ENCODE measurements around the gene TRANK1.
"Not testable (repeated sequence)": the region's sequence is repeated elsewhere in the genome, so short reads cannot be mapped to it uniquely, and the experiment has no call there.

Gene TRANK1

DNA sequence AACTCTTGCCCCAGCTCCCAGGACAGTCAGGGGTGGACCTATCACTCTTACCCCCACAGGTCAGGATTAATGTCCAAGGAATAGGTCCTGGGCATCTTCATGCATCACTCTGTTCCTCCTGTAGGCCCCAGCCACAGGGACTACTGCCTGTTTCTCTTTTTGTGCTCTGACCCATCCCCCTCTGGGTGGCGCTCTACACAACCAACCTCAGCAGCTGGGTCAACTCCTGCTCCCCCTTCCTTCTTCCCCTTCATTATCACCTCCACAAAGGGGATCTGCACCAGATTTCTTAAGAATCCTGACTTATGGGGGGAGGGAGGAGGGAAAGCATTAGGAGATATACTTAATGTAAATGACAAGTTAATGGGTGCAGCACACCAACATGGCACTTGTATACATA lies 12.2 kb upstream of the TRANK1 start:
- no peak overlapping the region for H3K27ac ChIP-seq (replicated peaks)
- DNase-seq (ENCODE audit: low read depth in 1 of 2, low spot score in 1 of 2), result no peak
- H3K27me3 ChIP-seq (ENCODE audit: insufficient read depth, poor library complexity, severe bottlenecking), result no peaks in the 10 kb centered on the region
- no peak overlapping the region for H3K4me3 ChIP-seq (replicated peaks; ENCODE audit: insufficient read depth, low read length)
- TF ChIP-seq CTCF (IDR thresholded peaks at IDR 0.05; ENCODE audit: insufficient read depth, low read length), result peak; percentile 0
- TF ChIP-seq, protein P1, sequence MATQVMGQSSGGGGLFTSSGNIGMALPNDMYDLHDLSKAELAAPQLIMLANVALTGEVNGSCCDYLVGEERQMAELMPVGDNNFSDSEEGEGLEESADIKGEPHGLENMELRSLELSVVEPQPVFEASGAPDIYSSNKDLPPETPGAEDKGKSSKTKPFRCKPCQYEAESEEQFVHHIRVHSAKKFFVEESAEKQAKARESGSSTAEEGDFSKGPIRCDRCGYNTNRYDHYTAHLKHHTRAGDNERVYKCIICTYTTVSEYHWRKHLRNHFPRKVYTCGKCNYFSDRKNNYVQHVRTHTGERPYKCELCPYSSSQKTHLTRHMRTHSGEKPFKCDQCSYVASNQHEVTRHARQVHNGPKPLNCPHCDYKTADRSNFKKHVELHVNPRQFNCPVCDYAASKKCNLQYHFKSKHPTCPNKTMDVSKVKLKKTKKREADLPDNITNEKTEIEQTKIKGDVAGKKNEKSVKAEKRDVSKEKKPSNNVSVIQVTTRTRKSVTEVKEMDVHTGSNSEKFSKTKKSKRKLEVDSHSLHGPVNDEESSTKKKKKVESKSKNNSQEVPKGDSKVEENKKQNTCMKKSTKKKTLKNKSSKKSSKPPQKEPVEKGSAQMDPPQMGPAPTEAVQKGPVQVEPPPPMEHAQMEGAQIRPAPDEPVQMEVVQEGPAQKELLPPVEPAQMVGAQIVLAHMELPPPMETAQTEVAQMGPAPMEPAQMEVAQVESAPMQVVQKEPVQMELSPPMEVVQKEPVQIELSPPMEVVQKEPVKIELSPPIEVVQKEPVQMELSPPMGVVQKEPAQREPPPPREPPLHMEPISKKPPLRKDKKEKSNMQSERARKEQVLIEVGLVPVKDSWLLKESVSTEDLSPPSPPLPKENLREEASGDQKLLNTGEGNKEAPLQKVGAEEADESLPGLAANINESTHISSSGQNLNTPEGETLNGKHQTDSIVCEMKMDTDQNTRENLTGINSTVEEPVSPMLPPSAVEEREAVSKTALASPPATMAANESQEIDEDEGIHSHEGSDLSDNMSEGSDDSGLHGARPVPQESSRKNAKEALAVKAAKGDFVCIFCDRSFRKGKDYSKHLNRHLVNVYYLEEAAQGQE (IDR thresholded peaks at IDR 0.05; ENCODE audit: insufficient replicate concordance, low read depth), result no peak

GRCh38 chr3:36956155-36956554 lies 11.3 kb upstream of the TRANK1 start:
- no peak overlapping the region for H3K27ac ChIP-seq (replicated peaks)
- no peak for TF ChIP-seq SPI1 (IDR thresholded peaks at IDR 0.05; ENCODE audit: borderline replicate concordance, low read depth)
- TF ChIP-seq GABPA (IDR thresholded peaks at IDR 0.05; ENCODE audit: low read depth), result no peak
- TF ChIP-seq CTCF (IDR thresholded peaks at IDR 0.05; ENCODE audit: insufficient read depth, low read length), result no peak
- no peak for TF ChIP-seq POLR2AphosphoS5 (IDR thresholded peaks at IDR 0.05; ENCODE audit: low read depth)
- TF ChIP-seq, protein P1 (IDR thresholded peaks at IDR 0.05; ENCODE audit: insufficient replicate concordance, low read depth), result no peak
- no peak overlapping the region for H3K4me3 ChIP-seq (replicated peaks; ENCODE audit: insufficient read depth, low read length)
- no peak for DNase-seq (ENCODE audit: low read depth in 1 of 2, low spot score in 1 of 2)
- H3K27me3 ChIP-seq (ENCODE audit: insufficient read depth, poor library complexity, severe bottlenecking), result no peaks in the 10 kb centered on the region

DNA sequence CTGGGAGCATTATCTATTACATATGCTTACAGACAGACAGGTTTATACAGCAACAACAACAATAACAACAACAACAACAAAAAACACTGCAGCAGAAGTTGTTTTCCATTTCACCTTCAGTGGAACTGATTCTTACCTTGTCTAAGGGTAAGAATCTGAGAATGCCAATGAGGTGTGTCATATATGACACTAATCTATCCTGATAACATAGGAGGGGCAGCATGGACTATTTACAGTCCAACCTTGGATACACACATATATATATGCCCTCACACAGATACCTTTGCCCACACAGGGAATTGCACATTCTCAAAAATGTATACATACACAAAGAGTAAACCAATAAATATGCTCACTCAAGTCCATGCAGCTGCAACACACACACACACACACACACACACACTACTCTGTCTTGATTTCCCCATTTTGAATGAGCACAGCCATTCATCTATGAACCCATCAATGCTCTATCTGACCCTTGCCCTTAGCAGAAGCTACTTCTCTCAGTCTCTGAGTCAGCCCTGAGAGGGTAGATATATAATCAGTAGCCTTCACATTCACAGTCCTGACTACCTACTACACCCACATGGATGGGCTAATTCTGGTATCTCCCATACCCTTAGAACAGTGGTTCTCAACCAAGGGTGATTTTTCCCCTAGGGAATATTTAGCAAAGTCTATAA lies 9.7 kb upstream of the TRANK1 start:
- Histone ChIP-seq H3K27ac (replicated peaks) (no peak overlapping the region), H3K27me3 (ENCODE audit: insufficient read depth, poor library complexity, severe bottlenecking) (no peaks in the 10 kb centered on the region), H3K4me3 (replicated peaks; ENCODE audit: insufficient read depth, low read length) (no peak overlapping the region)
- TF ChIP-seq SPI1 (IDR thresholded peaks at IDR 0.05; ENCODE audit: borderline replicate concordance, low read depth) (no peak), POLR2AphosphoS5 (IDR thresholded peaks at IDR 0.05; ENCODE audit: low read depth) (no peak), CTCF (IDR thresholded peaks at IDR 0.05; ENCODE audit: insufficient read depth, low read length) (no peak), GABPA (IDR thresholded peaks at IDR 0.05; ENCODE audit: low read depth) (no peak)
- TF ChIP-seq, protein P1 (IDR thresholded peaks at IDR 0.05; ENCODE audit: insufficient replicate concordance, low read depth), result no peak
- DNase-seq (ENCODE audit: low read depth in 1 of 2, low spot score in 1 of 2), result no peak

DNA sequence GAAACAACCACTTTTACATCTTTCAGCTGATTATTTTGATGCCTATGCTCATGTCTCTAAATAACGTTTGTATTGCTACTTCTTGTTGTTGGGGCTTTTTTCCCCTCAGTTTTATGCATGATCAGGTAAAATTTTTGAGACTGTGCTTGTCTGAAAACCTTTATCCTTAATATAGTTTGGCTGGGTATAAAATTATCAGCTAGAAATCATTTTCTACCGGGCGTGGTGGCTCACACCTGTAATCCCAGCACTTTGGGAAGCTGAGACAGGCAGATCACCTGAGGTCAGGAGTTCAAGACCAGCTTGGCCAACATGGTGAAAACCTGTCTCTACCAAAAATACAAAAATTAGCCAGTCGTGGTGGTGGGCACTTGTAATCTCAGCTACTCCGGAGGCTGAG lies 3.0 kb upstream of the TRANK1 start:
- H3K27me3 ChIP-seq (ENCODE audit: insufficient read depth, poor library complexity, severe bottlenecking); H3K4me3 ChIP-seq (replicated peaks; ENCODE audit: insufficient read depth, low read length); H3K27ac ChIP-seq (replicated peaks); DNase-seq (ENCODE audit: low read depth in 1 of 2, low spot score in 1 of 2): not testable (repeated sequence)
